ENCODE data around the gene ITPK1.
"Not testable (repeated sequence)": the region's sequence is repeated elsewhere in the genome, so short reads cannot be mapped to it uniquely, and the experiment has no call there.

Gene ITPK1

GRCh38 chr14:93084866-93085857 lies 30.6 kb downstream of the ITPK1 start:
- no peak for DNase-seq (ENCODE audit: low read depth in 2 of 2)

- no peak for DNase-seq (ENCODE audit: low read depth in 2 of 2)
Observed at GRCh38 chr14:93084402-93084801, 31.3 kb downstream of the ITPK1 start.

- DNase-seq (ENCODE audit: low read depth in 2 of 2): no peak
Observed at GRCh38 chr14:93083917-93084316, 31.8 kb downstream of the ITPK1 start.

DNA sequence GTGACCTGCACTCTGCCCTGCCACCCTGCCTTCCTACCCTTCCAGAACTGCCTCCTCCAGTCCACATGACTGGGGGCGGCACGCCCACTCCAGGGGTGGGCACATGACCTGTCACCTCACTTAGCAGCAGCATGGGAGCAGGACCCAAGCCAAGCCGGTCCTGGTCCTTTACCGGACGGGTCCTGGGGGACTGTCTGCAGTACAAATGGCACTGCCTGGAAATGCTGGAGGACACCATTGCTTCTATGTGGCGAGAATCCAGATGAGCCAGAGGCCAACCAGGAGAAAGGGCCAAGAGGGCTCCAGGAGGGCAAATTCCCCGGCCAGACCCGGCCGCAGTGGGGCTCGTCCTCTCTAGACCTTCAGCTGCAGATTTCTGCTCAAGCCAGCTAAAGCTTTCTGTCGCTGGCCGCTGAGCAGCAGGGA lies 33.1 kb downstream of the ITPK1 start:
- DNase-seq (ENCODE audit: low read depth in 2 of 2): no peak

DNA sequence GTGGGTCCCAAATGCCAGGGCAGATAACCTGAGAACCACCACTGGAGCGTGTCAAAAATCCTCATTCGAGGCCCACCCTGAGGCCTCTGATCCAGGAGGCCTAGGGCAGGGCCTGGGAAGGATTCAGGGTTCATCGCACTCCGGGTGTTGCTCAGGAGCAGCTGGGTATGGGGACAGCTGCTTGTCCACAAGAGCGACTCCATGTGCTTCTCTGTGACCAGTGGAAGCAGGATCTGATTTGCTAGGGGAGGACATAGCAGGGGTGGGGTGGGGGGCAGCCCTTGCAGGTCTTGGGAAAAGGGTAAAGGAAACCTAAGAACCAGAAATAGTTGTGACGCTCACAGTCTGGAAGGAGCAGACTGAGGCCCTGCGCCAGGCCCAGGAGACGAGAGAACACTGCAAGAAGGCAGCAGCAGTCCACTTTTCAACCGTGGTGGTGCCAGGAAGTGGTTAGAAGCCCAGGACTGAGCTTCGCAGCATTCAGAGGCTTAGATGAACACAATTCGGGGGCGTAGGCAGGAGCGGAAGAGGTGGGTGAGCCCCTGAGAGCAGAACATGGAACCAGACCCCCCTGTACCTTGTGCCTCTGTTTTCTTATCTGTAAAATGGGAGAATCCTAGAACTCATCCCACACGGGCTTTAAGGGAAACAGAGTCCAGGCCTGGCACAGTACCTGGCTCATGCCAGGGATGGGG lies 33.7 kb downstream of the ITPK1 start:
- no peak for DNase-seq (ENCODE audit: low read depth in 2 of 2)

GRCh38 chr14:93079865-93080403 lies 35.8 kb downstream of the ITPK1 start:
- DNase-seq (ENCODE audit: low read depth in 2 of 2): no peak

GRCh38 chr14:93079321-93079720 lies 36.4 kb downstream of the ITPK1 start:
- DNase-seq (ENCODE audit: low read depth in 2 of 2): no peak

GRCh38 chr14:93078870-93079269 lies 36.9 kb downstream of the ITPK1 start:
- DNase-seq (ENCODE audit: low read depth in 2 of 2): no peak

DNA sequence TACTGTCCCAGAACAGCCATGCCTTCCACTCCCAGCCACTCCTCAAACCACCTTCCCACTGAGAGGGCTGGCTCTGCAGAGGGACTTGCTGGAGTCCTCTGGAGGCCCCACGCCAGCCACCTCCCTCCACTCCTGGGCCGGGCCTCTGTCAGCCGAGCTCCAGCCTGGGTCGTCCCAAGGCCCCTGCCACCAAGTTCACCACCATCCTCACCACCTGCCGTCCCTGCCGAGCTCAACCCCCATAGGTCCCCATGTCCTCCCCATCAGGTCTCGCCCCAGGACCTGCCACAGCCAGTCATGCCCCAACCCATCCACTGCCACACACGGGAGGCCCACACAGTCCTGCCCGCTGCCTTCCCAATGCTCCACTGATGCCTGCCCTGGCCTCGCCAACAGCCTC lies 39.0 kb downstream of the ITPK1 start:
- DNase-seq (ENCODE audit: low read depth in 2 of 2): no peak

GRCh38 chr14:93075891-93076290 lies 39.8 kb downstream of the ITPK1 start:
- no peak for DNase-seq (ENCODE audit: low read depth in 2 of 2)

DNA sequence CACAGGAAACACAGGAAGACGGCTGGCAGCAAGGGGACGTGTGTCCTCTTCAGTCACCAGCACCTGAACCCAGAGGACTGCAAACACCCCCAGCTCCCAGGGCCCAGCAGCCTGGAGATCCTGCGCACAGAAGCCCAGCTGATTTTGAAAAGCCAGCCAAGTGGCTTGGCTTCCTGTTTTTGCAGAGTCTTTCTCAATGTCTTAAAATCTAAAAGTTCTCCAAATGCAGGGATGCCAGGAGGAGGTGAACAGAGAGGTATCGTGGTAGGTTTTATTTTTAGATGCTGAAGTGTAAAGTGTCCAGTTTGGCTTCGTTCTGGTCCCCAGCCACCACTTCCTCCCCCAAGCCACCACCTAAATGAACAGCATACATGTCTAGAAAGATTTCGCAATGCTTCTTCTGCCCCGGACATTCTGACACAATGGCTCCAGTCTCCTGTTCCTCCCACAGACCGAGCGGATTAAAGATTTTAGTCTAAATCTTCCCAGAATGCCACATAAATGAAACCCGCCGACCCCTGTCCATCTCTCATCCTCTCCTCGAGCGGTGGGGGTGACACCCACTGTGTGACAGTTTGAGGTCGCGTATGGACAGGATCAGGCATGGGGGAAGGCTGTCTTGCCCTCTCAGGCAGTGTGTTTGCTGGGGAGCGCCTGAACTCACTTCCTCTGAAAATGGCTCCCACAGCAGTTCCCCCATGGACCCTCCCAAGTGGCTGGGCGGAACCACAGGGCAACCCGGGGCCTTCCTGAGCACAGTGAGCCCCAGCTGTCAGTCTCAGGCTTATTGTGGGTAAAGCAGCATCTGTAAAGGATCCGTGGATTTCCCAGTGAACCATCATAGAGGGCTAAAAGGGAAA lies 41.6 kb downstream of the ITPK1 start:
- no peak for DNase-seq (ENCODE audit: low read depth in 2 of 2)

DNA sequence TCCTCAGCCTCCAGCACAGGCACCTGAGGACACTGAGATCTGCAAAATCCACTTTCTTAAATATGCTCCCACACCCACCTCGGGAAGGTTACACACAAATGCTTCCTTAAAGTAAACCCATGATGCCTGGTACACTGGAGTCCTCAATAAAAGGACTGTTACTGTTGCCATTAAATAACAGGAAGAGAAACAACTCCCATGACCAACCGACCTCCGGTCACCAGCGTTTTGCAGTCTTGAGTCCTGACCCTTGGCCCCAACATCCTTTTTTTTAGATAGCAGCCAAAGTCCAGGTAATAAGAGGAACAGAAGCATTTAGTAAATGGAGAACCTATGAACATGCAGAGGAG lies 42.4 kb downstream of the ITPK1 start:
- no peak for DNase-seq (ENCODE audit: low read depth in 2 of 2)

- no peak for DNase-seq (ENCODE audit: low read depth in 2 of 2)
Observed at GRCh38 chr14:93072659-93073357, 42.9 kb downstream of the ITPK1 start.

DNA sequence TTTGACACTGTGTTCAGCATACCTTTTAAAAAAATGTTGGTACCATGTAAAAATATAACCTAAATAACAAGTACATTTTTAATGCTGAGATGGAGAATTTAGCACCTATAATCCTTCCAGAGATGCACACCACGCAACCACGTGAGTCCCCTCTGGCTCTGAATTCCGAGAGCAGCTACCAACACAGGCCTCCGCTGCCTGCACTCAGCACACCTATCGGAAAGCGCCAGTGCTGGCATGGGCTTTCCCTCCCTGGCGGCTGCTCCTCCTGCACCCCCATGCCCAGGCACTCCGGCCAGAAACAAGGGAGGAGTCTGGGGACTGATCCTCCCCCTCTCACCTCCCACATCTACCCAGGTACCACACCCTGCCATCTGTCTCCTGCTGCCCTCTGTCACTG lies 47.0 kb downstream of the ITPK1 start:
- DNase-seq (ENCODE audit: low read depth in 2 of 2): no peak

GRCh38 chr14:93067088-93067487 lies 48.6 kb downstream of the ITPK1 start:
- DNase-seq (ENCODE audit: low read depth in 2 of 2): no peak

DNA sequence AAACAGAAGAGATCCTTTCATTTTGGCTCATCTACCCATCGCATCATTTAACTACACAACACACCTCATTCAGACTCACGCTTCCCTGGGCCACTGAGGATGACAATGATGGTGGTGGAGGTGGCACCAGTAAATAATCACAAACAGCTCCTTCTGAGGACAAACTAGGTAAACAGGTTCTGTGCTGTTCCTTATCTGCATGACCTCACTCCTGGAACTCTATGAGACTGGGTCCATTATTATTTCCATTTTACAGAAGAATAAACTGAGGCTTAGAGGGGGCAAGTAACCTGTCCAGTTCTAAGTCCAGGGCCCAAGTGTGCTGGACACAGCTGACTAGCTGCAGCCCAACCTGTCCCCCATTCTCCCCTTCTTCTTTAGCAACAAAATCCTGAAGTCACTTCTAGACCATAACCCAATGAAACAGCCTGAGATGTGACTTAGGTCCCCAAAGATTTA lies 50.4 kb downstream of the ITPK1 start:
- no peak for DNase-seq (ENCODE audit: low read depth in 2 of 2)

GRCh38 chr14:93064411-93065271 lies 51.1 kb downstream of the ITPK1 start:
- DNase-seq (ENCODE audit: low read depth in 2 of 2): no peak

DNA sequence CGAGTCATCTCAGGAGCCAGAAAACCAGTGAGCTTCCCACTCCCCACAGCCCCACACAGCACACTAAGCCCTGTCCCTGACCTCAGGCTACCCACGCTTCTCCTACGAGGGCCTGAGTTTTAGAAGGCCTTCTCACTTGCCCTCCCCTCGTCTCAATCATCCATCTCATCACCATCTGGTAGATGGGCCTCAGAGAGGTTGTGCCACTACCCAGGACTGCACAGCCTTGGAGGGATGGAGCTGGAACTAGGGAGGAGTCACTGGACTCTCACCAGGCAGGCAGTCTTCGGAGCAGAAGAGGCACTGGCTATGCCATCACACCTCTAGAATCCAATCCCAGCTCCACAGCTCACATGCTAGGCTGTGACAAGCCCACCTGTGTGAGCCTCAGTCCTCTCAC lies 52.3 kb downstream of the ITPK1 start:
- DNase-seq (ENCODE audit: low read depth in 2 of 2): no peak

DNA sequence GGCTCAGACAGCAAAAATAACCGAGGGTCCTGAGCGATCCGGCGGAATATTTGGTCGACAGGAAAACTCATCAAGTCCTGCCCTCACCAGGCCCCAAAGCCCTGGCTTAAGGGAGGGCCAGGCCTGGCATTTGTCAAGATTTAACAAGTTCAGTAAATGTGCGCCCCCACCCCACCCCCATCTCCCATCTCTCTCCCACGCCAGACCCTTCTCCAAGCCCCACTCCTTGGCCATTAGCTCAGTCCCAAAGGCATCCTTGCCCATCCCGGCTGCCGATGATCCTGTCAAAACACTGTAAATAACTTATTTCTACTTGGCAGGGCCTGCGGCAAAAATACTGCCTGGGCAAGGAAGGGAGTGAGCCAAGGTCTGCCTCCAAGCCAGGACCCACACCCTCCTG lies 52.8 kb downstream of the ITPK1 start:
- no peak for DNase-seq (ENCODE audit: low read depth in 2 of 2)

- not testable (repeated sequence) for DNase-seq (ENCODE audit: low read depth in 2 of 2)
Observed at GRCh38 chr14:93062013-93062412, 53.7 kb downstream of the ITPK1 start.

Measured in activated CD4-positive, alpha-beta T cell treated with anti-CD3 and anti-CD28 coated beads for 24 hours (primary cell).